GM23248 (cell line): Measurements from ENCODE around the gene SBNO2. TPM values are rescaled to one million over a fixed set of nuclear protein-coding genes. Genes with fewer than 3 reads are reported as not detected.

ENCODE experiments used
- DNase-seq: peaks from one replicate; pipeline ENCODE4 v3.0.0-alpha.2; 2015
- H2AFZ ChIP-seq: fragments of 200-600 bp; sonication (generic); 2 replicates; pipeline ENCODE4 v1.6.1; 2016; ENCODE audit warnings: antibody characterized with exemption
- H3F3A ChIP-seq: fragments of 200-600 bp; sonication (generic); 2 replicates; pipeline ENCODE4 v1.6.1; 2016; ENCODE audit warnings: mild to moderate bottlenecking, antibody characterized with exemption, mixed run types; ENCODE audit not compliant: insufficient read depth
- H3K27ac ChIP-seq: fragments of 200-600 bp; sonication (generic); 2 replicates; pipeline ENCODE4 v1.5.1; 2016; ENCODE audit warnings: mild to moderate bottlenecking
- H3K27me3 ChIP-seq: fragments of 200-600 bp; sonication (generic); replicated peaks from 2 replicates; pipeline ENCODE4 v1.6.1; 2016; ENCODE audit warnings: mild to moderate bottlenecking; ENCODE audit not compliant: insufficient read depth
- H3K36me3 ChIP-seq: fragments of 200-600 bp; sonication (generic); 2 replicates; pipeline ENCODE4 v1.6.1; 2016; ENCODE audit warnings: low read depth, mild to moderate bottlenecking
- H3K4me1 ChIP-seq: fragments of 200-600 bp; sonication (generic); 2 replicates; pipeline ENCODE4 v1.6.1; 2016; ENCODE audit warnings: mild to moderate bottlenecking; ENCODE audit not compliant: insufficient read depth
- H3K4me2 ChIP-seq: fragments of 200-600 bp; sonication (generic); one replicate; pipeline ENCODE4 v1.6.1; 2016; ENCODE audit warnings: mild to moderate bottlenecking; ENCODE audit not compliant: unreplicated experiment
- H3K4me3 ChIP-seq: fragments of 200-600 bp; sonication (generic); 2 replicates; pipeline ENCODE4 v1.5.1; 2016; ENCODE audit warnings: mild to moderate bottlenecking
- H3K79me2 ChIP-seq: fragments of 200-600 bp; sonication (generic); 2 replicates; pipeline ENCODE4 v1.6.1; 2016; ENCODE audit warnings: mild to moderate bottlenecking; ENCODE audit not compliant: insufficient read depth
- H3K9ac ChIP-seq: fragments of 200-600 bp; sonication (generic); 2 replicates; pipeline ENCODE4 v1.6.1; 2016; ENCODE audit warnings: mild to moderate bottlenecking
- H3K9me2 ChIP-seq: fragments of 200-600 bp; sonication (generic); 2 replicates; pipeline ENCODE4 v1.6.1; 2016; ENCODE audit warnings: mixed run types, mild to moderate bottlenecking, moderate library complexity; ENCODE audit not compliant: insufficient read depth
- H3K9me3 ChIP-seq: fragments of 200-600 bp; sonication (generic); one replicate; pipeline ENCODE4 v1.6.1; 2017; ENCODE audit warnings: low read depth
- H4K20me1 ChIP-seq: fragments of 200-600 bp; sonication (generic); 2 replicates; pipeline ENCODE4 v1.6.0; 2016; ENCODE audit not compliant: insufficient read depth
- EZH2 ChIP-seq: fragments of 200-600 bp; sonication (generic); IDR thresholded peaks from 2 replicates; pipeline ENCODE4 v1.6.1; 2018; ENCODE audit warnings: antibody characterized with exemption, mild to moderate bottlenecking; ENCODE audit not compliant: insufficient read depth, poor library complexity, severe bottlenecking
- EZH2phosphoT487 ChIP-seq: fragments of 200-600 bp; sonication (generic); IDR thresholded peaks from 2 replicates; pipeline ENCODE4 v1.6.1; 2018; ENCODE audit warnings: antibody characterized with exemption, moderate library complexity, mild to moderate bottlenecking, low read depth; ENCODE audit not compliant: insufficient read depth
- WGBS, 2 experiments: methylation state at CpG; one replicate each; pipeline ENCODE4 v1.1.6; 2015 to 2017; ENCODE audit warnings: low lambda C conversion rate in 2 of 2, low coverage in 1 of 2; ENCODE audit errors: missing lambda C conversion rate in 2 of 2; 5-methylcytosine and 5-hydroxymethylcytosine counted together
- in situ Hi-C: fragments of 300-500 bp; cut with MboI; formaldehyde crosslinking; loops from 2 replicates; pipeline ENCODE4 v1.15.0; 2020
- polyA plus RNA-seq: library from polyadenylated mRNA; unstranded; fragments of >200 nt; fragmentation: Nextera tagmentation; extraction: Ambion mirVana; gene quantifications from 2 replicates; pipeline ENCODE4 v1.2.1, GENCODE V29; 2016
- total RNA-seq: library from RNA; depleted of rRNA; stranded (reverse); fragments of >200 nt; shearing (Covaris generic); gene quantifications from 2 replicates; pipeline ENCODE4 v1.2.3, GENCODE V29; 2014

SBNO2 gene
- total and polyA plus RNA-seq, 2 experiments from 2014 or later: 7.5 to 70.4 TPM

- no peak for TF ChIP-seq EZH2phosphoT487
- TF ChIP-seq EZH2: no peak
- H3K9me3 ChIP-seq: no peaks in the 10 kb centered on the region
- 0 out of 2 replicates have a peak, but pooled peaks cover 6% of the 10 kb centered on the region for H3K4me1 ChIP-seq
- H3K4me3 ChIP-seq: no peak overlapping the region
- no peak overlapping the region for H3K9ac ChIP-seq
- in situ Hi-C loops: no loop called here
- no peaks in the 10 kb centered on the region for H3K27me3 ChIP-seq
- no peaks in the 10 kb centered on the region for H3K9me2 ChIP-seq
- H3K27ac ChIP-seq: no peak overlapping the region
- no peak overlapping the region for H3K4me2 ChIP-seq
- no peaks in the 10 kb centered on the region for H3F3A ChIP-seq
- WGBS, 2 experiments: 89% methylated on average over 17 of the region's 22 CpGs; no CpG with 5 or more reads in 1 of the 2 experiments
- DNase-seq: no peak
- peaks cover 32% of the 10 kb centered on the region for H3K79me2 ChIP-seq
- no peak overlapping the region for H2AFZ ChIP-seq
- H4K20me1 ChIP-seq: no peaks in the 10 kb centered on the region
- H3K36me3 ChIP-seq: peaks cover 3% of the 10 kb centered on the region; the same call in 1 of the 2 replicates
Measured at GRCh38 chr19:1089891-1090290, 84.2 kb downstream of the SBNO2 start.

- Histone ChIP-seq H2AFZ (no peak overlapping the region), H3K79me2 (peaks cover 26% of the 10 kb centered on the region), H3K9ac (no peak overlapping the region), H3K36me3 (peaks cover 3% of the 10 kb centered on the region; the same call in 1 of the 2 replicates), H4K20me1 (no peaks in the 10 kb centered on the region), H3K9me3 (no peaks in the 10 kb centered on the region), H3K4me1 (0 out of 2 replicates have a peak, but pooled peaks cover 6% of the 10 kb centered on the region), H3K27me3 (no peaks in the 10 kb centered on the region), H3K27ac (no peak overlapping the region), H3F3A (no peaks in the 10 kb centered on the region), H3K4me2 (no peak overlapping the region), H3K4me3 (no peak overlapping the region), H3K9me2 (no peaks in the 10 kb centered on the region)
- in situ Hi-C loops: no loop called here
- TF ChIP-seq EZH2 (no peak), EZH2phosphoT487 (no peak)
- 94 to 97% methylated on average over 27 to 31 of the region's 32 CpGs for WGBS, 2 experiments
- no peak for DNase-seq
Measured at GRCh38 chr19:1089126-1089771, 84.8 kb downstream of the SBNO2 start.

GRCh38 chr19:1088416-1089010 lies 85.6 kb downstream of the SBNO2 start:
- Histone ChIP-seq H3K27me3 (no peaks in the 10 kb centered on the region), H4K20me1 (no peaks in the 10 kb centered on the region), H3K36me3 (peaks cover 3% of the 10 kb centered on the region; the same call in 1 of the 2 replicates), H3K9me3 (no peaks in the 10 kb centered on the region), H3K27ac (no peak overlapping the region), H3K9me2 (no peaks in the 10 kb centered on the region), H3K4me1 (no peaks in the 10 kb centered on the region), H3F3A (no peaks in the 10 kb centered on the region), H3K79me2 (peaks cover 19% of the 10 kb centered on the region), H3K4me3 (no peak overlapping the region), H3K9ac (no peak overlapping the region), H3K4me2 (no peak overlapping the region), H2AFZ (no peak overlapping the region)
- WGBS, 2 experiments: 88 to 89% methylated on average over 21 to 27 of the region's 27 CpGs
- TF ChIP-seq EZH2phosphoT487 (no peak), EZH2 (no peak)
- in situ Hi-C loops: no loop called here
- DNase-seq: no peak

GRCh38 chr19:1087813-1088415 lies 86.2 kb downstream of the SBNO2 start:
- Histone ChIP-seq H3K9me3 (no peaks in the 10 kb centered on the region), H3K79me2 (peaks cover 13% of the 10 kb centered on the region), H3K4me3 (no peak overlapping the region), H3K4me2 (no peak overlapping the region), H3K9me2 (no peaks in the 10 kb centered on the region), H2AFZ (no peak overlapping the region), H3K27ac (no peak overlapping the region), H3K9ac (no peak overlapping the region), H3F3A (no peaks in the 10 kb centered on the region), H3K4me1 (no peaks in the 10 kb centered on the region), H4K20me1 (no peaks in the 10 kb centered on the region), H3K27me3 (no peaks in the 10 kb centered on the region), H3K36me3 (peaks cover 3% of the 10 kb centered on the region; the same call in 1 of the 2 replicates)
- DNase-seq: no peak
- no peak for TF ChIP-seq EZH2
- no peak for TF ChIP-seq EZH2phosphoT487
- in situ Hi-C loops: no loop called here
- 46 to 55% methylated on average over 24 to 27 of the region's 27 CpGs for WGBS, 2 experiments
